ENCODE data around the gene TEX261. TPM values are rescaled to one million over a fixed set of nuclear protein-coding genes. Genes with fewer than 3 reads are reported as not detected.

TEX261 gene
- total and polyA plus RNA-seq, 2 of the 8 experiments (the other 6 are each of a cell fraction or from before 2014, with no cell fraction given), result 25.2 to 30.1 TPM

- TF ChIP-seq CHD7 (IDR thresholded peaks at IDR 0.05; ENCODE audit: insufficient replicate concordance, low read length) (no peak), ZNF274 (IDR thresholded peaks at IDR 0.05; ENCODE audit: borderline replicate concordance, extremely low read depth, low read length) (no peak), MAFK (IDR thresholded peaks at IDR 0.05; ENCODE audit: low read depth, low read length) (no peak), HDAC2 (IDR thresholded peaks at IDR 0.05; ENCODE audit: borderline replicate concordance in 1 of 2, low read depth in 2 of 2, low read length in 2 of 2) (no peak), POU5F1 (IDR thresholded peaks at IDR 0.05; ENCODE audit: low read depth, low read length) (no peak), SIN3A (conservative IDR thresholded peaks at IDR 0.05 in 1 of 2, IDR thresholded peaks at IDR 0.05 in 1 of 2; ENCODE audit: low read depth in 1 of 2, low read length in 2 of 2) (no peak), RAD21 (IDR thresholded peaks at IDR 0.05 in 1 of 2, conservative IDR thresholded peaks at IDR 0.05 in 1 of 2; ENCODE audit: low read depth in 2 of 2, low read length in 2 of 2) (no peak), POLR2A (IDR thresholded peaks at IDR 0.05; ENCODE audit: control extremely low read depth in 1 of 2, low read depth in 2 of 2, low read length in 2 of 2) (no peak), E2F6 (IDR thresholded peaks at IDR 0.05) (no peak)
These were observed 54.7 kb downstream of the TEX261 start (continued) for GRCh38 chr2:70939839-70940580.

Data from H1 (cell line).